CD8-positive, alpha-beta memory T cell (primary cell): Measurements from ENCODE around the gene KDM2A. TPM values are rescaled to one million over a fixed set of nuclear protein-coding genes. Genes with fewer than 3 reads are reported as not detected.

Experiments
- CTCF ChIA-PET: fragments of 350-600 bp; sonication (Branson Sonifier 250); formaldehyde crosslinking; loops from one replicate; lab custom pipeline; 2021; ENCODE audit warnings: antibody characterized with exemption; lab: Charles Lee
- POLR2A ChIA-PET: fragments of 350-600 bp; sonication (Branson Sonifier 250); formaldehyde crosslinking; loops from one replicate; lab custom pipeline; 2021; ENCODE audit warnings: antibody characterized with exemption; lab: Charles Lee
- DNase-seq, 5 donors: peaks; one replicate each; pipeline versions ENCODE4 v3.0.0 to v3.0.0-alpha.2; 2020 to 2022; ENCODE audit warnings: mixed read lengths in 1 of 5
- H3K27ac ChIP-seq: one replicate; pipeline ENCODE4 v1.7.0; 2013; ENCODE audit warnings: low read depth, mild to moderate bottlenecking, low read length, moderate library complexity
- H3K27me3 ChIP-seq: 2 replicates; pipeline ENCODE4 v1.7.0; 2013; ENCODE audit warnings: low read length, mild to moderate bottlenecking; ENCODE audit not compliant: insufficient read depth, poor library complexity, severe bottlenecking
- H3K36me3 ChIP-seq: 2 replicates; pipeline ENCODE4 v1.7.0; 2013; ENCODE audit warnings: mild to moderate bottlenecking, low read length, moderate library complexity; ENCODE audit not compliant: insufficient read depth
- H3K4me1 ChIP-seq: 2 replicates; pipeline ENCODE4 v1.7.0; 2013; ENCODE audit warnings: mild to moderate bottlenecking, low read length, moderate library complexity; ENCODE audit not compliant: insufficient read depth
- H3K4me3 ChIP-seq: 2 replicates; pipeline ENCODE4 v1.7.0; 2013; ENCODE audit warnings: mild to moderate bottlenecking, low read length
- H3K9me3 ChIP-seq: 2 replicates; pipeline ENCODE4 v1.7.0; 2013; ENCODE audit warnings: mild to moderate bottlenecking, low read length
- H3K27ac Mint-ChIP-seq, 8 donors: one replicate each; pipeline ENCODE4 v1.8.0; 2020 to 2021; ENCODE audit warnings: mixed read lengths in 8 of 8, mild to moderate bottlenecking in 6 of 8, inconsistent platforms in 3 of 8, moderate library complexity in 3 of 8
- H3K27me3 Mint-ChIP-seq, 2 donors: one replicate each; pipeline ENCODE4 v1.8.0; 2020 to 2021; ENCODE audit warnings: mixed read lengths in 2 of 2, mild to moderate bottlenecking in 1 of 2, moderate library complexity in 1 of 2
- H3K36me3 Mint-ChIP-seq, 3 donors: one replicate each; pipeline ENCODE4 v1.8.0; 2020 to 2021; ENCODE audit warnings: mixed read lengths in 3 of 3, inconsistent platforms in 1 of 3, mild to moderate bottlenecking in 1 of 3
- H3K4me1 Mint-ChIP-seq, 3 donors: one replicate each; pipeline ENCODE4 v1.8.0; 2020 to 2021; ENCODE audit warnings: mixed read lengths in 3 of 3, inconsistent platforms in 1 of 3, mild to moderate bottlenecking in 1 of 3
- H3K4me3 Mint-ChIP-seq, 7 donors: one replicate each; pipeline ENCODE4 v1.8.0; 2020 to 2021; ENCODE audit warnings: mixed read lengths in 7 of 7, mild to moderate bottlenecking in 6 of 7, moderate library complexity in 4 of 7, inconsistent platforms in 2 of 7
- H3K9me3 Mint-ChIP-seq, 5 donors: one replicate each; pipeline ENCODE4 v1.8.0; 2020 to 2022; ENCODE audit warnings: mixed read lengths in 5 of 5, mild to moderate bottlenecking in 3 of 5, moderate library complexity in 2 of 5, inconsistent platforms in 1 of 5
- polyA plus RNA-seq: library from polyadenylated mRNA; unstranded; fragments of 300-500 nt; fragmentation: Illumina TruSeq; gene quantifications from one replicate; pipeline ENCODE4 v1.2.3, GENCODE V29; 2021
- total RNA-seq, 2 experiments: library from RNA; stranded (reverse); gene quantifications; one replicate each; pipeline ENCODE4 v1.2.3, GENCODE V29; 2021

Gene KDM2A
- total and polyA plus RNA-seq, 3 experiments from 2014 or later, result 20.4 to 107 (median 101) TPM

GRCh38 chr11:67238894-67239782, 120.1 kb downstream of the KDM2A start:
- peaks cover 45% of the 10 kb centered on the region for H3K4me1 ChIP-seq
- no peaks in the 10 kb centered on the region for H3K27me3 ChIP-seq
- peak overlapping the region; percentile 99 for H3K27ac ChIP-seq
- H3K36me3 ChIP-seq, result peaks cover 16% of the 10 kb centered on the region
- Mint-ChIP-seq H3K4me3 (peak overlapping the region; percentile 94 to 100 (median 99)), H3K36me3 (peaks cover 7 to 49% (median 10%) of the 10 kb centered on the region in 3 donors), H3K27ac (peak overlapping the region; percentile 97 to 100 (median 99)), H3K27me3 (peaks cover 0 to 1% of the 10 kb centered on the region in 2 donors), H3K4me1 (peaks cover 49 to 57% (median 55%) of the 10 kb centered on the region in 3 donors), H3K9me3 (no peaks in the 10 kb centered on the region)
- ChIA-PET CTCF (interaction anchor here (0.8 to 1.9 kb wide), 13 partner anchors 9 to 120 kb away, joined by 3 to 12 read pairs (median 4); partner anchors contain the start of gene KDM2A), POLR2A (interaction anchor here (0.5 to 2.5 kb wide), 22 partner anchors 9 to 801 kb away, joined by 3 to 18 read pairs (median 6); partner anchors contain the start of genes ANKRD13D, CLCF1, GRK2 and KDM2A)
- H3K4me3 ChIP-seq, result peak overlapping the region; percentile 53
- H3K9me3 ChIP-seq, result no peaks in the 10 kb centered on the region
- no peak for DNase-seq

GRCh38 chr11:67239783-67240575, 120.9 kb downstream of the KDM2A start:
- Histone ChIP-seq H3K9me3 (no peaks in the 10 kb centered on the region), H3K27me3 (no peaks in the 10 kb centered on the region), H3K27ac (peak overlapping the region; percentile 99), H3K36me3 (peaks cover 22% of the 10 kb centered on the region), H3K4me1 (peaks cover 48% of the 10 kb centered on the region), H3K4me3 (peak overlapping the region; percentile 98)
- Mint-ChIP-seq H3K9me3 (no peaks in the 10 kb centered on the region), H3K4me3 (peak overlapping the region; percentile 94 to 100 (median 99)), H3K4me1 (peaks cover 50 to 58% (median 57%) of the 10 kb centered on the region in 3 donors), H3K27me3 (peaks cover 0 to 4% of the 10 kb centered on the region in 2 donors), H3K36me3 (peaks cover 10 to 53% (median 11%) of the 10 kb centered on the region in 3 donors), H3K27ac (peak overlapping the region; percentile 97 to 100 (median 99))
- DNase-seq, result peak; percentile 94 to 98 (median 97)
- CTCF ChIA-PET, result interaction anchor here (0.8 to 1.9 kb wide), 13 partner anchors 10 to 229 kb away, joined by 3 to 12 read pairs (median 4); partner anchors contain the start of gene KDM2A
- POLR2A ChIA-PET, result interaction anchor here (0.6 to 2.5 kb wide), 23 partner anchors 10 to 246 kb away, joined by 3 to 18 read pairs (median 6); partner anchors contain the start of genes ANKRD13D, CLCF1, GRK2 and KDM2A

GRCh38 chr11:67240576-67241389, 121.7 kb downstream of the KDM2A start:
- H3K27ac ChIP-seq, result peak overlapping the region; percentile 99
- peaks cover 30% of the 10 kb centered on the region for H3K36me3 ChIP-seq
- H3K27me3 Mint-ChIP-seq, result peaks cover 0 to 5% of the 10 kb centered on the region in 2 donors
- CTCF ChIA-PET, result interaction anchor here (0.8 to 1.9 kb wide), 9 partner anchors 21 to 228 kb away, joined by 3 to 12 read pairs (median 4); partner anchors contain the start of gene KDM2A
- H3K4me1 ChIP-seq, result peaks cover 48% of the 10 kb centered on the region
- H3K36me3 Mint-ChIP-seq, result peaks cover 10 to 60% (median 15%) of the 10 kb centered on the region in 3 donors
- no peaks in the 10 kb centered on the region for H3K9me3 ChIP-seq
- POLR2A ChIA-PET, result interaction anchor here (0.5 to 2.5 kb wide), 16 partner anchors 13 to 245 kb away, joined by 3 to 18 read pairs (median 7); partner anchors contain the start of genes ANKRD13D, GRK2, KDM2A and POLD4
- peaks cover 56 to 66% (median 65%) of the 10 kb centered on the region in 3 donors for H3K4me1 Mint-ChIP-seq
- H3K9me3 Mint-ChIP-seq, result no peaks in the 10 kb centered on the region
- peak overlapping the region; percentile 97 to 100 (median 99) for H3K27ac Mint-ChIP-seq
- peak; percentile 76 to 90 (median 83) for DNase-seq
- H3K4me3 Mint-ChIP-seq, result peak overlapping the region; percentile 94 to 100 (median 99)
- no peaks in the 10 kb centered on the region for H3K27me3 ChIP-seq
- H3K4me3 ChIP-seq, result peak overlapping the region; percentile 98

GRCh38 chr11:67242548-67242947, 123.5 kb downstream of the KDM2A start:
- Histone ChIP-seq H3K4me1 (peaks cover 48% of the 10 kb centered on the region), H3K27me3 (no peaks in the 10 kb centered on the region), H3K27ac (no peak overlapping the region), H3K4me3 (peak overlapping the region; percentile 22), H3K36me3 (peaks cover 42% of the 10 kb centered on the region), H3K9me3 (no peaks in the 10 kb centered on the region)
- ChIA-PET CTCF (no interaction called here), POLR2A (no interaction called here)
- peaks cover 10 to 69% (median 24%) of the 10 kb centered on the region in 3 donors for H3K36me3 Mint-ChIP-seq
- H3K9me3 Mint-ChIP-seq, result no peaks in the 10 kb centered on the region
- peaks cover 57 to 74% (median 71%) of the 10 kb centered on the region in 3 donors for H3K4me1 Mint-ChIP-seq
- H3K27ac Mint-ChIP-seq, result peak overlapping the region; percentile 90 to 100 (median 98)
- H3K4me3 Mint-ChIP-seq, result peak overlapping the region; percentile 94 to 100 (median 99)
- DNase-seq, result no peak
- H3K27me3 Mint-ChIP-seq, result peaks cover 0 to 5% of the 10 kb centered on the region in 2 donors

- peak overlapping the region; percentile 22 for H3K4me3 ChIP-seq
Measured at GRCh38 chr11:67243051-67243450, 124.0 kb downstream of the KDM2A start.

GRCh38 chr11:67245046-67245445, 126.0 kb downstream of the KDM2A start:
- peaks cover 15 to 92% (median 41%) of the 10 kb centered on the region in 3 donors for H3K36me3 Mint-ChIP-seq
- Histone ChIP-seq H3K9me3 (no peaks in the 10 kb centered on the region), H3K27me3 (no peaks in the 10 kb centered on the region), H3K27ac (no peak overlapping the region), H3K4me1 (peaks cover 32% of the 10 kb centered on the region), H3K4me3 (no peak overlapping the region), H3K36me3 (peaks cover 67% of the 10 kb centered on the region)
- H3K4me3 Mint-ChIP-seq, result peak overlapping the region in 3 of 7 donors; percentile 8 to 12 (median 10)
- no peak for DNase-seq
- H3K9me3 Mint-ChIP-seq, result no peaks in the 10 kb centered on the region
- ChIA-PET POLR2A (no interaction called here), CTCF (no interaction called here)
- H3K4me1 Mint-ChIP-seq, result peaks cover 39 to 65% (median 62%) of the 10 kb centered on the region in 3 donors
- peak overlapping the region in 6 of 8 donors; percentile 15 to 98 (median 44) for H3K27ac Mint-ChIP-seq
- peaks cover 0 to 5% of the 10 kb centered on the region in 2 donors for H3K27me3 Mint-ChIP-seq

More at GRCh38 chr11:67243051-67243450, 124.0 kb downstream of the KDM2A start:
- Mint-ChIP-seq H3K9me3 (no peaks in the 10 kb centered on the region), H3K36me3 (peaks cover 13 to 74% (median 27%) of the 10 kb centered on the region in 3 donors), H3K4me1 (peaks cover 57 to 76% (median 71%) of the 10 kb centered on the region in 3 donors), H3K27me3 (peaks cover 0 to 5% of the 10 kb centered on the region in 2 donors), H3K4me3 (peak overlapping the region; percentile 24 to 100 (median 99)), H3K27ac (peak overlapping the region; percentile 90 to 100 (median 98))
- DNase-seq, result no peak
- no peaks in the 10 kb centered on the region for H3K27me3 ChIP-seq
- ChIA-PET CTCF (no interaction called here), POLR2A (interaction anchor here (0.6 kb wide), 1 partner anchor 125 kb away, joined by 10 read pairs; no protein-coding TSS in a partner anchor)
- peaks cover 47% of the 10 kb centered on the region for H3K36me3 ChIP-seq
- H3K4me1 ChIP-seq, result peaks cover 48% of the 10 kb centered on the region
- no peaks in the 10 kb centered on the region for H3K9me3 ChIP-seq
- no peak overlapping the region for H3K27ac ChIP-seq
